NT2/D1 (cell line): Measurements from ENCODE around the gene CACNA1D.

Experiments
- SUZ12 ChIP-seq: IDR thresholded peaks from 2 replicates; pipeline ENCODE4 v1.6.1; 2011; ENCODE audit not compliant: insufficient read length, insufficient read depth; ENCODE audit errors: extremely low read depth
- YY1 ChIP-seq: IDR thresholded peaks from 2 replicates; pipeline ENCODE4 v1.6.1; 2011; ENCODE audit not compliant: insufficient read length, insufficient read depth
- ZNF274 ChIP-seq: IDR thresholded peaks from 2 replicates; pipeline ENCODE4 v1.6.1; 2011; ENCODE audit warnings: mild to moderate bottlenecking, low read depth, low read length

DNA sequence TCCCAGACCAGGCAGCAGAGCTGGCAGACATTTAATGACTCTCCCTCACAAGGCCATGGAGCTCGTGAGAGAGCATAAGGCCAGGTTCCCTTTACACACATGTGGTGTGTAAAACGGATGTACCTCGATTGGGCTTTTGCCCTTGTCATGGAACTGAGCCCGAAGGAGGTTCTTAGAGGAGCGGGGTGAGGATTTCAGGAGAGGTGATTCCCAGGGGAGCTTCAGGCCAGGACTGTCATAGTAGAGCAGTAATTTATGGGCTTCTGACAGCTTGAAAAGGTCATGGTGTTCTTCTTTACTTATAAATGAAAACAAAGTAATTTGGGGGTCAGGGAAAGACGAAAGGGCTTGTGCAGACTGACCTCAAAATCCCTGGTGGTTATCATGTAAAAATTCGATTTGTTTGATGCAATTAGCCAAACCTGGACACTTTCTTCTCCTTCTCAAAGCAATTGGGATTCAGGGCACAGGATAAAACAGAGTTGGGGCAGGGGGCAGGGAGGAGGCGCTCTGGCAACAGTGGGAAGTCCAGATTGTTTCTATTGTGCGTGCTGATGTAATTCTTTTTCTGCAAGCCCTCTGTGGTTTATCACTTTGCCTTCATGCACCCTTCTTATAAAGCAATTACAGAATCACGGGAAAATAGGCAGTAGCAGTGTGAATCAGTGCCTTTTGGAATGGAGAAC is 51.0 kb downstream of the CACNA1D start:
- no peak for TF ChIP-seq SUZ12
- TF ChIP-seq ZNF274, result no peak
- TF ChIP-seq YY1, result no peak
